Neuron (in vitro differentiated cells): ENCODE results near the gene USP7.

Source experiments
- H2AFZ ChIP-seq: one replicate; pipeline ENCODE4 v1.6.1; 2013; ENCODE audit warnings: low read depth, mild to moderate bottlenecking, inconsistent platforms, low read length, moderate library complexity
- H3K27me3 ChIP-seq: one replicate; pipeline ENCODE4 v1.6.1; 2013; ENCODE audit warnings: low read length; ENCODE audit not compliant: insufficient read depth
- H3K36me3 ChIP-seq: one replicate; pipeline ENCODE4 v1.6.1; 2013; ENCODE audit warnings: low read length; ENCODE audit not compliant: insufficient read depth
- H3K4me1 ChIP-seq: one replicate; pipeline ENCODE4 v1.6.1; 2013; ENCODE audit warnings: low read length; ENCODE audit not compliant: insufficient read depth
- H3K4me3 ChIP-seq: 2 replicates; pipeline ENCODE4 v1.5.1; 2013; ENCODE audit warnings: mild to moderate bottlenecking, low read length, moderate library complexity
- H3K9me3 ChIP-seq: one replicate; pipeline ENCODE4 v1.6.1; 2013; ENCODE audit warnings: low read length

The USP7 gene

GRCh38 chr16:8956265-8957062 lies 7.2 kb downstream of the USP7 start:
- no peak overlapping the region for H2AFZ ChIP-seq
- H3K27me3 ChIP-seq: no peaks in the 10 kb centered on the region
- H3K9me3 ChIP-seq: no peaks in the 10 kb centered on the region
- no peaks in the 10 kb centered on the region for H3K36me3 ChIP-seq
- H3K4me3 ChIP-seq: no peak overlapping the region
- H3K4me1 ChIP-seq: peaks cover 45% of the 10 kb centered on the region

DNA sequence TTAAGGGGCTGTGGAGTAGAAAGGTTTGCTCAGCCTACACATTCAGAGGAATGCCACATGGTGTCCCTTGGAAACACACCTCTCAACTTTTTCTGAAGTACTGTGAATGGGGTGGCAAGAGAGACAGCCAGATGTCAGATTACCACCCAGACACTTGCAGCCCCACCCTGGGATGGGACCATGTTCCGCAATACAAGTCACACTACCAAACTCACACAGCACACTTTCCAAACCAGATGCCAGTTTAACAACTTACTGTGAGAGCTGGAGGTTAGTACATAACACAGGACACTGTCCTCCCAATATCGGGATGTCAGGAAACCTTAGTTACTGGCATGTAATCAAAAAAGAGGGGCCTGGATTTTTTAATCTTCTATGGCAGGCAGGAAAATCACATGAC lies 7.9 kb downstream of the USP7 start:
- Histone ChIP-seq H3K27me3 (no peaks in the 10 kb centered on the region), H2AFZ (no peak overlapping the region), H3K4me1 (peaks cover 44% of the 10 kb centered on the region)

GRCh38 chr16:8953064-8953463 lies 10.6 kb downstream of the USP7 start:
- Histone ChIP-seq H3K4me1 (peaks cover 20% of the 10 kb centered on the region), H3K36me3 (no peaks in the 10 kb centered on the region), H3K4me3 (no peak overlapping the region)

More for the DNA sequence above, 7.9 kb downstream of the USP7 start:
- H3K9me3 ChIP-seq: no peaks in the 10 kb centered on the region
- H3K4me3 ChIP-seq: no peak overlapping the region
- no peaks in the 10 kb centered on the region for H3K36me3 ChIP-seq

GRCh38 chr16:8952281-8952751 lies 11.4 kb downstream of the USP7 start:
- no peak overlapping the region for H2AFZ ChIP-seq
- no peaks in the 10 kb centered on the region for H3K9me3 ChIP-seq
- H3K4me3 ChIP-seq: no peak overlapping the region
- H3K27me3 ChIP-seq: no peaks in the 10 kb centered on the region
- H3K4me1 ChIP-seq: peaks cover 18% of the 10 kb centered on the region
- no peaks in the 10 kb centered on the region for H3K36me3 ChIP-seq

More at GRCh38 chr16:8953064-8953463, 10.6 kb downstream of the USP7 start:
- no peaks in the 10 kb centered on the region for H3K9me3 ChIP-seq
- H2AFZ ChIP-seq: no peak overlapping the region
- H3K27me3 ChIP-seq: no peaks in the 10 kb centered on the region

GRCh38 chr16:8951447-8952280 lies 12.0 kb downstream of the USP7 start:
- H3K27me3 ChIP-seq: no peaks in the 10 kb centered on the region
- H3K36me3 ChIP-seq: no peaks in the 10 kb centered on the region
- H3K9me3 ChIP-seq: no peaks in the 10 kb centered on the region
- H3K4me3 ChIP-seq: no peak overlapping the region
- peaks cover 18% of the 10 kb centered on the region for H3K4me1 ChIP-seq
- no peak overlapping the region for H2AFZ ChIP-seq

- Histone ChIP-seq H3K9me3 (no peaks in the 10 kb centered on the region), H3K4me1 (peaks cover 11% of the 10 kb centered on the region), H2AFZ (no peak overlapping the region), H3K27me3 (no peaks in the 10 kb centered on the region), H3K4me3 (no peak overlapping the region), H3K36me3 (no peaks in the 10 kb centered on the region)
Measured at GRCh38 chr16:8950580-8951077, 13.1 kb downstream of the USP7 start.

DNA sequence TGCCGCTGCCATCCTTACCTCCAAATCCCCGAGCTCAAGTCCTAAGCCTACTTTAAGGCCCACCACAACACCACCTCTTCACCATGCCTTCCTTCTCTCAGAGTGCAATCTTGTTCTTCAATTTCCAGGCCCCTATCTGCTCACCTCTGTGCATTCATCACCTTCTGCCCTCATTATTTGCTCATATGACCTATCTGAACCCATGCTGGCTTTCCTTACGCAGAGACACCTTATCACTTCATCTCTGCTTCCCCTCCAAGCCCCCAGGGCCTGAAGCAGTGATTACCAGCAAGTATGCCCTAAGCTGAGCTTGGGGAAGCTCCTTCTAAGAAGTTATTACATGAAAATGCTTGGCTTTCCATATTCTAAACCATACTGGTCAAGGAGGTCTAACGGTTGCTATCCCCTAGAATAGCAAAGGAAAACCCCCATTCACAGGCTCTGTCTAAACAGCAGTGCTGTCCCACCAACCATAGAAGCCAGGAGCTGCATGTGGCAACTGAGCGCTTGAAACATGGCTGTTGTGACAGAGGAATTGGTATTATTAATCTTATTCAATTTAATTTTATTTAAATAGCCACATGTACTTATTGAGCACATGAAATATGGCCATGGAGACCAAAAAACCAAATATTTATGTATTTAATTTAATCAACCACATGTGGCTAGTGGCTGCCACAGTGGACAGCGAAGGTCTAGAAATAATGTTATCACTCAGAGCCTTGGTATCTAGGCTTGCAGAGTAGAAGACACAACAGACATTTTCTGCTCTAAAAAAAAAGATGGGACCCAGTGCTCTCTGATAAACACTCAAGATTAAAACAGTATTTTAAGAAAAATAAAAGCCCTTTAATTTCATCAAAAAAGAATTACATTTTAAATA lies 13.9 kb downstream of the USP7 start:
- no peak overlapping the region for H3K4me3 ChIP-seq
- H3K36me3 ChIP-seq: no peaks in the 10 kb centered on the region
- H3K27me3 ChIP-seq: no peaks in the 10 kb centered on the region
- no peaks in the 10 kb centered on the region for H3K9me3 ChIP-seq
- peaks cover 11% of the 10 kb centered on the region for H3K4me1 ChIP-seq
- H2AFZ ChIP-seq: no peak overlapping the region

DNA sequence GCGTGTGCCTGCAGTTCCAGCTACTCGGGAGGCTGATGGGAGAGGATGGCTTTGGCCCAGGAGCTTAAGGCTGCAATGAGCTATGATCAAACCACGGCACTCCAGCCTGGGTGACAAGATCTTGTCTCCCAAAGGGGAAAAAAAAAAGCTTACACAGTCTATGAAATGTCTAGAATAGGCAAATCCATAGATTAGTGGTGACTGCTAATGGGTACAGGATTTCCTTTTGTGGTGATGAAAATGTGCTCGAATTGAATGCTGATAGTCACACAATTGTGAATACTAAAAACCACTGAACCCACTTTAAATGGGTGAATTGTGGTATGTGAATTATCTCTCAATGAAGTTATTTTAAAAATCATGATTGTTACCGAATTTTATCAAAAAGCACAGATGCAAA lies 14.9 kb downstream of the USP7 start:
- H3K27me3 ChIP-seq: no peaks in the 10 kb centered on the region
- H3K4me1 ChIP-seq: peaks cover 19% of the 10 kb centered on the region

DNA sequence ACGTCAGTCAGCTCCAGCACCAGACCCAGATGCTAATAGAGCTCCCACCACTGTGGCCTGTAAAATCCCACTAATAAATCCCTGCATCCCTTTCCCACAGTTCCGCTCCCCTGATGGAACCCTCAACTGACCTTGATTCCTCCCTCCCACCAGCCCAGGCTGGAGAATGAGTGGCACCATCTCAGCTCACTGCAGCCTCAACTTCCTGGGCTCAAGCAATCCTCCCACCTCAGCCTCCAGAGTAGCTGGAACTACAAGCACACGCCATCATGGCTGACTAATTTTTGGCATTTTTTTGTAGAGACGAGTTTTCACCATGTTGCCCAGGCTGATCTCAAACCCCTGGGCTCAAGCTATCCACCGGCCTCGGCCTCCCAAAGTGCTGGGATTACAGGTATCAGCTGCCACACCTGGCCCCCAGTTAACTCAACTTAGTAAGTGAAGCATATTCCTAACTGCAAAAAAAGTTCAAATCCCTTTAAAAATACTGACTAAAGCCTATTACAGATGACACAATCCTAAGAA lies 15.6 kb downstream of the USP7 start:
- Histone ChIP-seq H3K27me3 (no peaks in the 10 kb centered on the region), H3K9me3 (no peaks in the 10 kb centered on the region), H3K4me1 (peaks cover 19% of the 10 kb centered on the region), H3K36me3 (no peaks in the 10 kb centered on the region), H2AFZ (no peak overlapping the region), H3K4me3 (no peak overlapping the region)

More for the DNA sequence above, 14.9 kb downstream of the USP7 start:
- no peak overlapping the region for H3K4me3 ChIP-seq
- H3K36me3 ChIP-seq: no peaks in the 10 kb centered on the region
- H3K9me3 ChIP-seq: no peaks in the 10 kb centered on the region
- no peak overlapping the region for H2AFZ ChIP-seq

DNA sequence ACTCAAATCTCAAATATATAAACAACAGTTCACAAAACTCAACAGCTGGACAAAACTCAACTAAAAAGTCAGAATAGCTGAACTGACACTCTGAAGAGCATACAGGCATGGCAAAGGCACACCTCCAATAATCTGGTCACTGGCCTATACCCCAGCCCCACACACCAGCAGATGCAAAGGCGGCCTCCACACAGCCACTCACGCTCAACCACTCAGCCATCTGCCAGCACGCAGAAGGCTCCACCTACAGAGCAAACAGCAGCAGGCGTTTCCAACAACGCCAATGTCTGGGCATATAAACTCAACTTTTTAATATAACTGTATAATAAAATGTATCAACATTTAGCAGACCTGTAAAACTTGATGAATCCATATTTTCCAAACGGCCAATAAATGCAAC lies 17.2 kb downstream of the USP7 start:
- Histone ChIP-seq H2AFZ (no peak overlapping the region), H3K36me3 (no peaks in the 10 kb centered on the region), H3K27me3 (no peaks in the 10 kb centered on the region), H3K9me3 (no peaks in the 10 kb centered on the region), H3K4me3 (no peak overlapping the region), H3K4me1 (peaks cover 16% of the 10 kb centered on the region)

DNA sequence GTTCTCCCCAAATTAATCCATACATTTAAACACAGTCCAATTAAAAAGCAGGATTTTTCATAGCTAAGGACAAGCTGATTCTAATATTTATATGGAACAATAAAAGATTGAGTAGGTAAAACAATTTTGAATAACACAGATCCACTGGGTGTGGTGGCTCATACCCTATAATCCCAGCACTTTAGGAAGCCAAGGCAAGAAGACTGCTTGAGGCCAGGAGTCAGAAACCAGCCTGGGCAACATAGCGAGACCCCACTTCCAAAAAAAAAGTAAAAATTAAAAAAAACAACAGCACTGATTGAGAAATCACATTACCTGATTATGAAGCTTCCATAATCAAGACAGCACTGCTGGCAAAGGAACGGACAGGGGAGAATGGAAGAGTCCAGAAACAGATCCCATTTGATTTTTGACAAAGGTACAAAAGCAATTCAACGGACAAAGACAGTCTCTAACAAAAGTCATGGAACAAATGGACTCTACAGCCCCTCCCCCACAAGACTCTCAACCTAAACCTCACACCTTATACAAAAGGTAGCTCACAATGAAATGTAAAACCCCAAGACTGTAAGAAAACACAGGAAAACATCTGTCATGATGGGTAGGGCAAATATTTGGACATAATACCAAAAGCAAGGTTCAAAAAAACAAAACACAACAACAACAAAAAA lies 17.9 kb downstream of the USP7 start:
- H3K4me1 ChIP-seq: peaks cover 11% of the 10 kb centered on the region
- H3K4me3 ChIP-seq: no peak overlapping the region

More for the DNA sequence above, 17.9 kb downstream of the USP7 start:
- Histone ChIP-seq H3K9me3 (no peaks in the 10 kb centered on the region), H2AFZ (no peak overlapping the region), H3K27me3 (no peaks in the 10 kb centered on the region), H3K36me3 (no peaks in the 10 kb centered on the region)
